HCT116 (cell line): ENCODE measurements around the gene CHID1. TPM values are rescaled to one million over a fixed set of nuclear protein-coding genes. Genes with fewer than 3 reads are reported as not detected.
A peak's percentile ranks its signal among the peaks of the same experiment; 100 is the strongest.

Experiments used
- ATAC-seq: fragments of 200-7000 bp; cut with Tn5 transposase; 2 replicates; pipeline ENCODE4 v1.9.1; 2020; ENCODE audit warnings: mild to moderate bottlenecking, moderate library complexity
- BruUV-seq: library from RNA; stranded (reverse); fragments of 400-500 nt; replicated peaks from 2 replicates; lab custom pipeline; 2021; lab: Mats Ljungman, UMichigan
- CTCF ChIA-PET: fragments of 300-600 bp; sonication (Branson Sonifier 250); formaldehyde crosslinking; loops from one replicate; lab custom pipeline; 2021; ENCODE audit warnings: antibody characterized with exemption; lab: Charles Lee
- POLR2A ChIA-PET: fragments of 300-600, 350-600 bp; sonication (Branson Sonifier 250); formaldehyde crosslinking; loops from one replicate; lab custom pipeline; 2021; ENCODE audit warnings: antibody characterized with exemption; lab: Charles Lee
- RAD21 ChIA-PET, 2 experiments: fragments of 300-600 bp; sonication (Branson Sonifier 250); formaldehyde crosslinking; loops; one replicate each; lab custom pipeline; 2023; ENCODE audit warnings: low total read pairs in 2 of 2; ENCODE audit not compliant: uncharacterized antibody in 2 of 2, unreplicated experiment in 2 of 2, low non-redundant PET in 1 of 2; lab: Charles Lee
- DNase-seq: peaks from one replicate; pipeline ENCODE4 v3.0.0-alpha.2; 2010; ENCODE audit warnings: low read depth, low spot score
- H2AFZ ChIP-seq: fragments of 200-600 bp; shearing (Covaris generic), sonication (generic); 2 replicates; pipeline ENCODE4 v1.6.1; 2017; ENCODE audit warnings: low read depth, mixed run types, mixed read lengths, antibody characterized with exemption, low read length; ENCODE audit not compliant: poor library complexity, severe bottlenecking
- H3K27ac ChIP-seq: 2 replicates; pipeline ENCODE4 v1.5.1; 2012; ENCODE audit warnings: low read depth, low read length
- H3K27me3 ChIP-seq: fragments of 200-600 bp; sonication (generic); 2 replicates; pipeline ENCODE4 v1.6.1; 2016; ENCODE audit warnings: mixed run types, low read length, mixed read lengths; ENCODE audit not compliant: insufficient read depth
- H3K36me3 ChIP-seq, 2 experiments: fragments of 200-500 bp in 1 of 2; fragments of 200-600 bp in 1 of 2; sonication (Bioruptor generic) in 1 of 2; sonication (generic) in 1 of 2; 2 replicates each; pipeline versions ENCODE4 v1.5.1 to v1.6.1; 2014 to 2016; ENCODE audit warnings: low read length in 2 of 2, inconsistent platforms in 1 of 2, mixed read lengths in 1 of 2, mixed run types in 1 of 2; ENCODE audit not compliant: insufficient read depth in 2 of 2, control insufficient read depth in 1 of 2
- H3K4me1 ChIP-seq, 2 experiments: fragments of 200-600 bp in 1 of 2; sonication (generic) in 1 of 2; 2 replicates each; pipeline versions ENCODE4 v1.5.1 to v1.6.1; 2012 to 2017; ENCODE audit warnings: low read length in 2 of 2, inconsistent platforms in 1 of 2, mild to moderate bottlenecking in 1 of 2, mixed read lengths in 1 of 2, mixed run types in 1 of 2, moderate library complexity in 1 of 2; ENCODE audit not compliant: insufficient read depth in 2 of 2, control insufficient read depth in 1 of 2
- H3K4me2 ChIP-seq: fragments of 200-600 bp; sonication (generic); 2 replicates; pipeline ENCODE4 v1.6.1; 2017; ENCODE audit warnings: mixed run types, low read length, mixed read lengths
- H3K4me3 ChIP-seq, 2 experiments: fragments of 200-600 bp in 1 of 2; sonication (generic) in 1 of 2; replicated peaks in 1 of 2; 2 replicates each; pipeline ENCODE4 v1.5.1; 2011 to 2016; ENCODE audit warnings: low read length in 2 of 2, control low read depth in 1 of 2, low read depth in 1 of 2, mild to moderate bottlenecking in 1 of 2, mixed read lengths in 1 of 2, mixed run types in 1 of 2
- H3K79me2 ChIP-seq: fragments of 200-600 bp; sonication (generic); 2 replicates; pipeline ENCODE4 v1.6.1; 2017; ENCODE audit warnings: mild to moderate bottlenecking, mixed run types, low read length, moderate library complexity, mixed read lengths; ENCODE audit not compliant: insufficient read depth
- H3K9ac ChIP-seq: fragments of 200-600 bp; sonication (generic); 2 replicates; pipeline ENCODE4 v1.6.1; 2016; ENCODE audit warnings: low read length, mixed read lengths
- H3K9me2 ChIP-seq: fragments of 200-600 bp; sonication (generic), shearing (Covaris generic); 2 replicates; pipeline ENCODE4 v1.6.1; 2017; ENCODE audit warnings: mixed run types, mild to moderate bottlenecking, moderate library complexity; ENCODE audit not compliant: insufficient read depth
- H3K9me3 ChIP-seq, 2 experiments: fragments of 200-500 bp in 1 of 2; fragments of 200-600 bp in 1 of 2; sonication (Bioruptor generic) in 1 of 2; sonication (generic) in 1 of 2; 2 replicates each; pipeline ENCODE4 v1.6.1; 2014 to 2017; ENCODE audit warnings: low read length in 2 of 2, mixed read lengths in 2 of 2, inconsistent platforms in 1 of 2, low read depth in 1 of 2, mild to moderate bottlenecking in 1 of 2, mixed run types in 1 of 2, moderate library complexity in 1 of 2; ENCODE audit not compliant: control insufficient read depth in 1 of 2, insufficient read depth in 1 of 2
- H4K20me1 ChIP-seq: fragments of 200-600 bp; sonication (generic), shearing (Covaris generic); 2 replicates; pipeline ENCODE4 v1.6.1; 2017; ENCODE audit warnings: mixed run types, mild to moderate bottlenecking, moderate library complexity; ENCODE audit not compliant: insufficient read depth
- CBX3 ChIP-seq: IDR thresholded peaks from 2 replicates; pipeline ENCODE4 v1.6.1; 2012; ENCODE audit warnings: low read depth
- EGR1 ChIP-seq: IDR thresholded peaks from 2 replicates; pipeline ENCODE4 v1.6.1; 2012; ENCODE audit warnings: low read depth
- ELF1 ChIP-seq: IDR thresholded peaks from 2 replicates; pipeline ENCODE4 v1.6.1; 2012; ENCODE audit warnings: low read depth, borderline replicate concordance
- EZH2 ChIP-seq: fragments of 200-600 bp; sonication (generic); IDR thresholded peaks from 2 replicates; pipeline ENCODE4 v1.6.1; 2017; ENCODE audit warnings: antibody characterized with exemption, mixed run types
- EZH2phosphoT487 ChIP-seq: fragments of 200-600 bp; IDR thresholded peaks from 2 replicates; pipeline ENCODE4 v1.6.1; 2018; ENCODE audit warnings: antibody characterized with exemption, borderline replicate concordance
- JUND ChIP-seq: IDR thresholded peaks from 2 replicates; pipeline ENCODE4 v1.6.1; 2012
- POLR2A ChIP-seq: IDR thresholded peaks from 2 replicates; pipeline ENCODE4 v1.7.0; 2011; ENCODE audit warnings: borderline replicate concordance; ENCODE audit not compliant: insufficient read depth, insufficient read length; ENCODE audit errors: extremely low read depth
- POLR2AphosphoS5 ChIP-seq: IDR thresholded peaks from 2 replicates; pipeline ENCODE4 v1.6.1; 2011; ENCODE audit warnings: mild to moderate bottlenecking, low read depth, low read length, moderate library complexity
- RAD21 ChIP-seq: IDR thresholded peaks from 2 replicates; pipeline ENCODE4 v1.6.1; 2012; ENCODE audit warnings: low read depth, mild to moderate bottlenecking
- SIN3A ChIP-seq: IDR thresholded peaks from 2 replicates; pipeline ENCODE4 v1.6.1; 2012; ENCODE audit warnings: low read depth
- SP1 ChIP-seq: IDR thresholded peaks from 2 replicates; pipeline ENCODE4 v1.6.1; 2012; ENCODE audit warnings: low read depth
- TCF7L2 ChIP-seq: IDR thresholded peaks from 2 replicates; pipeline ENCODE4 v1.7.0; 2011; ENCODE audit warnings: borderline replicate concordance, inconsistent platforms; ENCODE audit not compliant: insufficient read depth, insufficient read length; ENCODE audit errors: extremely low read depth
- ZFX ChIP-seq: fragments of 450-650 bp; IDR thresholded peaks from 2 replicates; pipeline ENCODE4 v1.6.1; 2017
- ZNF274 ChIP-seq: fragments of 200-500 bp; sonication (Bioruptor generic); IDR thresholded peaks from 2 replicates; pipeline ENCODE4 v1.6.1; 2014; ENCODE audit warnings: mild to moderate bottlenecking, low read depth, low read length, inconsistent platforms
- intact Hi-C: fragments of 100-400 bp; cut with micrococcal nuclease; formaldehyde crosslinking; loops from 2 replicates; pipeline ENCODE4 v1.10.0; 2022
- total RNA-seq: library from RNA; stranded (reverse); gene quantifications from one replicate; pipeline ENCODE4 v1.2.1, GENCODE V29; 2021; ENCODE audit not compliant: unreplicated experiment
- TF ChIP-seq, protein P1 (sequence below): IDR thresholded peaks from 2 replicates; pipeline ENCODE4 v1.6.1; 2012

Gene CHID1
- total RNA-seq, 1 experiment from 2014 or later: 102 TPM

- intact Hi-C loops: no loop called here
- Histone ChIP-seq H2AFZ (no peak within 1 kb of the TSS), H3K9ac (peak within 1 kb of the TSS; percentile 76), H3K9me3 (no peaks in the 10 kb centered on the region), H3K36me3 (no peaks in the 10 kb centered on the region), H4K20me1 (no peaks in the 10 kb centered on the region), H3K27ac (peak within 1 kb of the TSS; percentile 89), H3K4me2 (peak within 1 kb of the TSS; percentile 100), H3K27me3 (no peaks in the 10 kb centered on the region), H3K79me2 (peaks cover 9% of the 10 kb centered on the region; the same call in 1 of the 2 replicates), H3K4me3 (peak within 1 kb of the TSS; percentile 51 to 65), H3K9me2 (no peaks in the 10 kb centered on the region), H3K4me1 (peaks cover 29 to 49% of the 10 kb centered on the region in 2 experiments)
- no peak for TF ChIP-seq SIN3A
- no peak for TF ChIP-seq POLR2A
- no peak for TF ChIP-seq JUND
- TF ChIP-seq POLR2AphosphoS5: no peak
- no peak for TF ChIP-seq TCF7L2
- TF ChIP-seq CBX3: no peak
- TF ChIP-seq EGR1: no peak
- no peak for TF ChIP-seq SP1
- TF ChIP-seq ZNF274: no peak
- TF ChIP-seq ZFX: no peak
- TF ChIP-seq, protein P1, sequence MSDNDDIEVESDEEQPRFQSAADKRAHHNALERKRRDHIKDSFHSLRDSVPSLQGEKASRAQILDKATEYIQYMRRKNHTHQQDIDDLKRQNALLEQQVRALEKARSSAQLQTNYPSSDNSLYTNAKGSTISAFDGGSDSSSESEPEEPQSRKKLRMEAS: no peak
- TF ChIP-seq ELF1: no peak
- no peak for TF ChIP-seq EZH2
- TF ChIP-seq EZH2phosphoT487: no peak
- no peak for TF ChIP-seq RAD21
- ChIA-PET CTCF (no interaction called here), RAD21 (no interaction called here), POLR2A (interaction anchor here (1.4 to 2.3 kb wide), 2 partner anchors 8 to 19 kb away, joined by 6 to 16 read pairs; partner anchors contain the start of genes PNPLA2 and RPLP2)
- no TSS peak for BruUV-seq
- DNase-seq: no peak
- ATAC-seq: peak; percentile 8
Measured at GRCh38 chr11:827897-828192, 82.8 kb downstream of the CHID1 start, which contains the start of gene CRACR2B. TSS of gene CRACR2B (plus strand) at chr11:827919. CDS start at chr11:828608, 689 bp downstream.
